Naive thymus-derived CD8-positive, alpha-beta T cell (primary cell): ENCODE data around the gene EPS8L3. TPM values are rescaled to one million over a fixed set of nuclear protein-coding genes. Genes with fewer than 3 reads are reported as not detected.
"Not testable (repeated sequence)": the region's sequence is repeated elsewhere in the genome, so short reads cannot be mapped to it uniquely, and the experiment has no call there.

Experiments used
- ATAC-seq, 2 donors: fragments of 150-1000 bp; cut with Tn5 transposase in 1 of 2; sonication (Bioruptor Pico), chemical (Tn5 transposase) in 1 of 2; 1 replicate in 1 of 2; 2 replicates in 1 of 2; pipeline ENCODE4 v1.10.0; 2021; ENCODE audit warnings: mild to moderate bottlenecking in 2 of 2, moderate library complexity in 2 of 2
- POLR2A ChIA-PET: fragments of 350-600 bp; sonication (Branson Sonifier 250); formaldehyde crosslinking; loops from one replicate; lab custom pipeline; 2021; ENCODE audit warnings: antibody characterized with exemption; lab: Charles Lee
- DNase-seq, 10 donors: peaks; one replicate each; pipeline versions ENCODE4 v3.0.0 to v3.0.0-alpha.2; 2020 to 2022
- H3K27ac Mint-ChIP-seq, 10 donors: one replicate each; pipeline ENCODE4 v1.8.0; 2020 to 2022; ENCODE audit warnings: mild to moderate bottlenecking in 10 of 10, mixed read lengths in 10 of 10, moderate library complexity in 4 of 10, inconsistent platforms in 1 of 10
- H3K27me3 Mint-ChIP-seq, 5 donors: one replicate each; pipeline ENCODE4 v1.8.0; 2021 to 2022; ENCODE audit warnings: mixed read lengths in 5 of 5
- H3K36me3 Mint-ChIP-seq, 3 donors: one replicate each; pipeline ENCODE4 v1.8.0; 2020 to 2022; ENCODE audit warnings: mixed read lengths in 3 of 3, mild to moderate bottlenecking in 2 of 3, inconsistent platforms in 1 of 3
- H3K4me1 Mint-ChIP-seq, 4 donors: one replicate each; pipeline ENCODE4 v1.8.0; 2021 to 2022; ENCODE audit warnings: mixed read lengths in 4 of 4
- H3K4me3 Mint-ChIP-seq, 10 donors: one replicate each; pipeline ENCODE4 v1.8.0; 2020 to 2022; ENCODE audit warnings: mild to moderate bottlenecking in 10 of 10, mixed read lengths in 10 of 10, moderate library complexity in 6 of 10, inconsistent platforms in 1 of 10
- H3K9me3 Mint-ChIP-seq, 9 donors: one replicate each; pipeline ENCODE4 v1.8.0; 2020 to 2022; ENCODE audit warnings: mixed read lengths in 9 of 9, mild to moderate bottlenecking in 3 of 9, inconsistent platforms in 1 of 9, moderate library complexity in 1 of 9
- polyA plus RNA-seq, 3 donors: library from polyadenylated mRNA; unstranded; fragments of 300-500 nt; fragmentation: Illumina TruSeq; gene quantifications; one replicate each; pipeline ENCODE4 v1.2.3, GENCODE V29; 2021
- total RNA-seq, 8 experiments: library from RNA in 2 of 8; stranded (reverse) in 2 of 8; gene quantifications; one replicate each; pipeline ENCODE4 v1.2.3 and lab custom pipeline; 2021 to 2026

EPS8L3 gene
- total and polyA plus RNA-seq, 5 experiments from 2014 or later, result not detected

DNA sequence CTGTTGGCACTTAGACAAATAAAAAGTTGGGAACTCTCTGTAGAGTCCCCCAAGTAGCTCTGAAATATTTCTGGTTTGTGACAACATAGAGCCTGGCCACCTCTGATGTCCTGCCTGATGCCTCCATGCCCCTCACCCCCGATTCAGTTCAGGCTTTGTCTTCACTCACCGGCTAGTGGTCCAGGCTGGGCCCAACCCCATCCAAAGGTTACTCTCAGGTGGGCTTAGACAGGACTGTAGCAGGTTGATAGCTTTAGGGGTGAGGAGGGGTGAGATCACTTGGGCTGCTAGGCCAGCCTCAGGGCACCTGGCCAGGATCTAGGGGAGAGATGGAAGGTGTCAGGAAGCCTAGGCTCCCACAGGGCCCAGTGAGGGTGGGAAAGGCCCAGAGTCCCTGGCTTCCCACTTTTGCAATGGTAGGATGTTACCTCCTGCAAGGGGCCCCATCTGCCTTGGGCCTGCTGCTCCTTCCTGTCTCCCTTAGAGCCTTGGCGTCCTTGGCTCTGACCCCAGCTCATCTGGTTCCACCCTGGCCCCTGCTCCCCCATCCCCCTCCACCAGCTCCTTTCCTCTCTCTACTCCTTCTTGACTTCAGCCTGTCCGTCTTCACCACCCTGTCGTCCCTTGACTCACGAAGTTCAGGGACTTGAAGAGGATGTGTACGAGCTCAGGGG lies 6.7 kb downstream of the EPS8L3 start:
- H3K27ac Mint-ChIP-seq, result no peak overlapping the region
- DNase-seq, result peak in 2 of 10 donors; percentile 5 to 56
- H3K4me1 Mint-ChIP-seq, result no peaks in the 10 kb centered on the region
- H3K4me3 Mint-ChIP-seq, result no peak overlapping the region
- no peaks in the 10 kb centered on the region for H3K36me3 Mint-ChIP-seq
- ATAC-seq, result no peak
- POLR2A ChIA-PET, result no interaction called here
- peaks cover 0 to 8% (median 2%) of the 10 kb centered on the region in 5 donors for H3K27me3 Mint-ChIP-seq
- no peaks in the 10 kb centered on the region for H3K9me3 Mint-ChIP-seq

DNA sequence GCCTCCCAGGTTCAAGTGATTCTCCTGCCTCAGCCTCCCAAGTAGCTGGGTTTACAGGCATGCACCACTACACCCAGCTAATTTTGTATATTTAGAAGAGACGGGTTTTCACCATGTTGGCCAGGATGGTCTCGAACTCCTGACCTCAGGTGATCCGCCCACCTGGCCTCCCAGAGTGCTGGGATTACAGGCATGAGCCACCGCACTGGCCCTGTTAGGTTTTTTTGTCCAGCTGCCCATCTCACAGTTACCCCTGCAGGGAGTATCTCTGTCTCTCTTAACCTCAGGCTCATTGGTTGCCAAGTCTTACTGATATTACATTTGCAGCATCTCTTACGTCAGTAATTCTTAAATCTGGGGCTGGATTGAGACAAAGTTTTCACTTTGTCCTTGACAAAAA lies 7.4 kb downstream of the EPS8L3 start:
- H3K4me3 Mint-ChIP-seq, H3K4me1 Mint-ChIP-seq, H3K9me3 Mint-ChIP-seq, ATAC-seq, DNase-seq, POLR2A ChIA-PET, H3K36me3 Mint-ChIP-seq, H3K27ac Mint-ChIP-seq: not testable (repeated sequence)
- peaks cover 0 to 15% (median 4%) of the 10 kb centered on the region in 5 donors for H3K27me3 Mint-ChIP-seq

DNA sequence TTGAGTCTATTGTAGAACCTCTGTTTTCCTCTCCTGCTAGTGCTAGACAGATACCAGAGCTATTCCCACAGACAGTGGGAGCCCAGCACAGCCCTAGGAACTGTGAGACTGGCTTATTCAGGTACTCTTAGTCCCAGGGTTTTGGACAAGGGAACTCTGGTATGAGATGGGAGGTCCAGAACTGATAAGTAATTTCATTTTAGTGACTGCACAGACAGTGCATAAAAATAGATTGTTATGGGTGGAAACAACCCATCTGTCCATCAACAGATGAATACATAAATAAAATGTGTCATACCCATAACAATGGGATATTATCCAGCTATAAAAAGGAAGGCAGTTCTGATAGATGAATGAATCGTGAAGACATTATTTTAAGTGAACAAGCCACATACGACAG lies 9.0 kb downstream of the EPS8L3 start:
- Mint-ChIP-seq H3K4me1 (no peaks in the 10 kb centered on the region), H3K4me3 (no peak overlapping the region)
- no peak for DNase-seq

DNA sequence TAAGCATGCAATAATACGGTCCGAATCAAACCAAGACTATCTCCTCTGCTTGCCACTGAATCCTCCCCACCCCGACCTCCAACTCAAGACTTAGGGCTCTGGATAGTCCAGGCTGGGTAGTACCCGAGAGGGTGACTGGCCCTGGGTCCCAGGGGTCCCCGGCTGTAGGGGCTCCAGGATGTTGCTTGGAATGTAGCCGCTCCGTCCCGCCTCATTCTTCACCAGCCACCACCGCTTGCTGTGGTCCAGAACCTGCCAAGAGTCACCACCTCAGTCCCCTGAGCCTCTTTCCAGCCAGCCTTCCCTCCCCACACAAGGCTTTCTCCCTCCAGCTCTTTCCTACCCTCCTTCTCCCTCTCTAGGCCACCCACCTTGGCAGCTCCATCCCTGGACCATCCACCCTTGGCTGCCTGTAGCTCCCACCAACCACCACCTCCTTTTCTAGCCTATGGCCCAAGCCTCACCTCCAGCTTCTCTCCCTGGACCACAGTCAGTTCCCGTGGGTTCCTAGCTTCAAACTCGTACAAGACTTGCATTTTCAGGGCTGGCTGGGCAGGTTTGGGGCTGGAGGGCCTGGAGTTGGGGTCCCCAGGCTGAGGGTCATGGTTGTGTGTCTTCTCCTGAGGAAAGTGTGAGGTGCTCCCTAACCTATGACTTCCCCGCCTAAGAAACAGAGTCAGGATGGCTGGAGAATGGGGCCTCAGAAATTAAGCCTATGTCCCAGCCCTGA lies 12.0 kb downstream of the EPS8L3 start:
- H3K27me3 Mint-ChIP-seq, result peaks cover 6 to 38% (median 31%) of the 10 kb centered on the region in 5 donors
- no peak overlapping the region for H3K27ac Mint-ChIP-seq
- H3K9me3 Mint-ChIP-seq, result peaks cover 0 to 4% (median 0%) of the 10 kb centered on the region in 9 donors
- no peak for ATAC-seq
- POLR2A ChIA-PET, result no interaction called here
- H3K4me3 Mint-ChIP-seq, result no peak overlapping the region
- DNase-seq, result peak in 1 of 10 donors; percentile 14
- peaks cover 0 to 5% (median 0%) of the 10 kb centered on the region in 3 donors for H3K36me3 Mint-ChIP-seq
- no peaks in the 10 kb centered on the region for H3K4me1 Mint-ChIP-seq

More for the DNA sequence above, 9.0 kb downstream of the EPS8L3 start:
- Mint-ChIP-seq H3K9me3 (no peaks in the 10 kb centered on the region), H3K27ac (no peak overlapping the region), H3K27me3 (peaks cover 0 to 25% (median 12%) of the 10 kb centered on the region in 5 donors), H3K36me3 (no peaks in the 10 kb centered on the region)
- no peak for ATAC-seq
- POLR2A ChIA-PET, result interaction anchor here (0.9 kb wide), 1 partner anchor 15 kb away, joined by 3 read pairs; no protein-coding TSS in a partner anchor

DNA sequence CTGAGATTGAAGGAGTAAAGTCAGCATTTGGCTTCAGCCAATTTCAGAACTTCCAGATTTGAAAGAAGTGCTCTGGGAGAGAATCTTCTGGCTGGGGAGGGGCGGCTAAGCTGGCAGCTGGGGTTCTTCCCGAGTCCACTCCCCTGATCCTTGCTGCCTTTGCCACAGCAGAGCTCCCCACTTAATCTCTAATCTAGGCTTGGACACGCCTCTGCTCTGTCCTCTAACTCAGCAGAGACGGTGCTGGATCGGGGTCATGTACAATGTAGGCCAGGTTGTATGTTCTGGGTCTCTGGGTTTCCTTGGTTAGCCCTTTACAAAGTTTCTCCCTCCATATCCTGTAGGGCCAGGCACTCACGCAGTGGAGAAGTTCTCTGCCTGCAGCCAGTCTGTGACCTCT lies 12.8 kb downstream of the EPS8L3 start:
- H3K9me3 Mint-ChIP-seq, result peaks cover 0 to 4% (median 0%) of the 10 kb centered on the region in 9 donors
- peaks cover 0 to 5% (median 0%) of the 10 kb centered on the region in 3 donors for H3K36me3 Mint-ChIP-seq
- peaks cover 6 to 38% (median 32%) of the 10 kb centered on the region in 5 donors for H3K27me3 Mint-ChIP-seq
- no peak for ATAC-seq
- H3K27ac Mint-ChIP-seq, result no peak overlapping the region
- H3K4me3 Mint-ChIP-seq, result no peak overlapping the region
- DNase-seq, result no peak
- POLR2A ChIA-PET, result no interaction called here
- H3K4me1 Mint-ChIP-seq, result no peaks in the 10 kb centered on the region

DNA sequence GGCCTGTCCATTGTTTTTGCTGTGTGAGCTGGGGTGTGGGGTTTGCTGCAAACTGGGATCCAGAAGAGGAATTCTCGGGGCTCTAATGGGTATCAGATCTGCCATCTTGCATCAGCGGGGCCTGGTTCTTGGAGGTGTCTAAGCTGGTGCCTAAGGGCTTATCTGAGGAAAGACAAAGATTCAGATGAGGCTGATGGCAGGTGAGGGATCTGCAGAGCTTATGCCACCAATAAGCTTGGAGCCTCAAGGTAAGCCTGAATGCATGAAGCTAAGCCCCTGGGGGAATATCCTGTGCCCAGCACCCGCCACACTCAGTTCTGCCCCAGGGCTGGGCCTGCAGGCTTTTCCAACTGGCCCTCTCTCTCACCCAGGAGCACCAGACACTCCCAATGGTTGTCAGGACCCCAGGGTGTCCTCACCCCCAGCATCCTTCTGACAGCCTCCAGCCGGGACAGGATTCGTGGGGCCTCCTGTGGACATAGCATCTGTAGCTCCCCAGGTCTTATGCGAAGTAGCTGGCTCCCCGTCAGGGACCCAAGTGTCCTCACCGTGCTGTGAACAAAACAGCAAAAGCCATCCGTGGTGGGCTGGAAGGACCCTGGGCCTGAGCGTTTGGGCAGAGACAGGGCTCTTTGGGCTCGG lies 13.4 kb downstream of the EPS8L3 start:
- Mint-ChIP-seq H3K9me3 (peaks cover 0 to 4% (median 0%) of the 10 kb centered on the region in 9 donors), H3K27ac (no peak overlapping the region), H3K36me3 (peaks cover 0 to 5% (median 0%) of the 10 kb centered on the region in 3 donors), H3K27me3 (peaks cover 6 to 38% (median 32%) of the 10 kb centered on the region in 5 donors), H3K4me1 (no peaks in the 10 kb centered on the region), H3K4me3 (no peak overlapping the region)
- DNase-seq, result peak in 1 of 10 donors; percentile 3
- no peak for ATAC-seq
- POLR2A ChIA-PET, result no interaction called here

DNA sequence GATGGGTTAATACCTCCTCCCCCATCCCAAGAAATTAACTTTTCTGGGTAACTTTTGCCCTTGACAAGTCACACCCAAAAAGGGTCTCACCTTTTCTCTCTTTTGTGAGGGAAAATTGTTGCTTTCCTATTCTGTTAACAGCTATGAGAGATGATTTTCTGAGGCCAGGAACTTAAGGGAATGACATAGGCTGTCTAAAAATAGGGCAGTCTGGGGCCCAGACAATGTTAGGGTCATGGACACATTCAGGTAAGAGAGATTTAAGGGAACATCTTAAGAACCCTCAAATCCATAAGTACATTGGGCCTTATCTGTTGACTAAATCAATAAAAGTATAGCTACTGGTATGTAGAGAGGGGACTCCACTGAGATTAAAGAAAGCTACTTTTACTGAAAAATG lies 14.5 kb downstream of the EPS8L3 start:
- Mint-ChIP-seq H3K27me3 (peaks cover 6 to 38% (median 32%) of the 10 kb centered on the region in 5 donors), H3K27ac (no peak overlapping the region), H3K36me3 (peaks cover 0 to 5% (median 0%) of the 10 kb centered on the region in 3 donors), H3K4me3 (no peak overlapping the region), H3K4me1 (no peaks in the 10 kb centered on the region), H3K9me3 (peaks cover 0 to 4% (median 0%) of the 10 kb centered on the region in 9 donors)
- ATAC-seq (no peak), DNase-seq (no peak)
- POLR2A ChIA-PET, result no interaction called here

DNA sequence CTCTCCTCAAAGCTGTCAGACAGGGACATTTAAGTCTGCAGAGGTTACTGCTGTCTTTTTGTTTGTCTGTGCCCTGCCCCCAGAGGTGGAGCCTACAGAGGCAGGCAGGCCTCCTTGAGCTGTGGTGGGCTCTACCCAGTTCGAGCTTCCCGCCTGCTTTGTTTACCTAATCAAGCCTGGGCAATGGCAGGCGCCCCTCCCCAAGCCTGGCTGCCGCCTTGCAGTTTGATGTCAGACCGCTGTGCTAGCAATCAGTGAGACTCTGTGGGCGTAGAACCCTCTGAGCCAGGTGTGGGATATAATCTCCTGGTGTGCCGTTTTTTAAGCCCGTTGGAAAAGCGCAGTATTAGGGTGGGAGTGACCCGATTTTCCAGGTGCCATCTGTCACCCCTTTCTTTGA lies 15.4 kb downstream of the EPS8L3 start:
- POLR2A ChIA-PET, result not testable (repeated sequence)

DNA sequence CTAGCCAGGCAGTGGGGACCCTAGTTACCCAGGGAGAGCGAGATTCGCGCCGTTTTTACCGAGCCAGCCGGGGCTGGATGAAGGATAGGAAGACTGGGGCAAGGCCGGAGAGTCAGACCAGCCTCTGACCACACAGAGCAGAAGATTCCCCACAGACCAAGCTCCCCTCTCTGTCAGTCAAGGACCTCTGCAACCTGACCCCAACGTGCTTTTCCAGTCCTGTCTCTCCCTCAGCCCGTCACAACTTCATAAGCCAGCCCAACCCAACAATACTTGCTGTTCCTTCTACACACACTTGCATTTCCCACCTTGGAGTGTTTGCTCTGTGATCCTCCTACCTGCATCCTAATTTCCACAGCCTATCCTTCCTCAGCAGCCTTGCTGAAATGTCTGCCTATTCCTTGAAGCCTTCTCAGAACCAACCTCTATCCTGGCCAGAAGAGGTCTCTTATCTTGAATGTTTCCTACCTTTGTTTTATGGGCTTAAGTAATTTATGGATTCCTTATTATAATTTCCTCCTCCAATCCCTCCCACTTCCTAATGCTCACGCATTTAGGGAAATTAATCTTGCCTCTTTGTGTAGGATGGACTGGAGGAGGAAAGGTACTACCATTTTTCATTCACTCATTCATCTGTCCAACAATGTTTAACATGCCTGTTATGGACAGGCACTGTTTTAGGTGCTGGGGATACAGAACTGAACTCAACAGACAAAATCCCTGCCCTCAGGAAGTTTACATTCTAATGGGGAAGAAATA lies 22.9 kb downstream of the EPS8L3 start, which contains the start of gene GSTM3:
GSTM3 (minus strand) TSS at position 424 of the 759 bp plus-strand sequence. CDS start 751 bp downstream, outside the sequence.
- POLR2A ChIA-PET, result no interaction called here
- DNase-seq (peak in 1 of 10 donors; percentile 2), ATAC-seq (peak; percentile 9 to 13)
- Mint-ChIP-seq H3K36me3 (peaks cover 0 to 5% (median 0%) of the 10 kb centered on the region in 3 donors), H3K9me3 (no peaks in the 10 kb centered on the region), H3K27ac (peak within 1 kb of the TSS; percentile 10 to 96 (median 90)), H3K4me1 (peaks cover 12 to 19% (median 15%) of the 10 kb centered on the region in 4 donors), H3K27me3 (peaks cover 0 to 24% (median 2%) of the 10 kb centered on the region in 5 donors), H3K4me3 (peak within 1 kb of the TSS; percentile 69 to 94 (median 86))

More for the DNA sequence above, 15.4 kb downstream of the EPS8L3 start:
- H3K27ac Mint-ChIP-seq, H3K4me1 Mint-ChIP-seq, H3K36me3 Mint-ChIP-seq, H3K4me3 Mint-ChIP-seq, H3K9me3 Mint-ChIP-seq, DNase-seq, ATAC-seq: not testable (repeated sequence)
- H3K27me3 Mint-ChIP-seq, result peaks cover 6 to 38% (median 32%) of the 10 kb centered on the region in 5 donors

DNA sequence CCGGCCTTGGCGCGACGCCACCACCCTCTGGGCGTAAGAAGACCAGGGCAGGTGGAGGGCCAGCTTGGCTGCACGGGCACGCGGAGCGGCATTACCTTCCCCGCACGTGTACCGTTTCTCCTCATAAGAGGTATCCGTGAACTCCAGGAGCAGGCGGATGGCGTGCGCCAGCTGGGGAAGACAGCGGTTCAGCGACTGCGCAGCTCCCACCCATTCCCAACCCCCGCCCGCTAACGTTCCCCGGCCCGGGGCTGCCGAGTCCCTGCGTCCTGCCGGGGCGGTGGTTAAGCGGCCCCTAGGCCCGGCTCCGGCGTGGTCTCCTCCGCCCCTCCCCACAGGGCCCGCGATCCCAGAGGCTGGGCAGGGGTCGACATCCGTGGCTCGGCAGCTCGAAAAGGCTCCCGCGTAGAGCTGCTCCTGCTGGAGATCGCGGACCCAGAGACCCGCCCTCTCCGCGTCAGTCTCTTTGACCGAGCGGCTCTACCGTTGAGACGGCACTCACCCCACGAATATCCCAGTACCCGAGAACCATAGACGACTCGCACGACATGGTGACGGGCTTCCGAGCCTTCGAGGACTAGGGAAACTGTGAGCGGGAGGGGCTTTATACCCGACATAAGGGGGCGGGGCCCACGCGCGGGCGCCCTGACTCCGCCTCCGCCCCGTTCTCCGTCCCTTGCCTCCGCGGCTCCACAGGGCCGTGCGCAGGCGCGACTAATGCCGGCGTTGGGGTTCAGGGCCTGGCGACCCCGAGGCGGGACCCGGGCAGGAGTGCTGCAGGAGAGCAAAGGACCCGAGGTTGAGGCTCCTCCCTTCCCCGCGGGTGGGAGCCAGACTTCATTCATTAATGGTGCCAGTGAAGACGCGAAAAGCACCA lies 23.7 kb downstream of the EPS8L3 start:
- POLR2A ChIA-PET, result interaction anchor here (1.0 kb wide), 1 partner anchor 14 kb away, joined by 3 read pairs; no protein-coding TSS in a partner anchor
- Mint-ChIP-seq H3K36me3 (peaks cover 0 to 5% (median 0%) of the 10 kb centered on the region in 3 donors), H3K27ac (peak overlapping the region in 7 of 10 donors; percentile 86 to 96 (median 94)), H3K4me3 (peak overlapping the region; percentile 69 to 94 (median 86)), H3K27me3 (peaks cover 0 to 24% (median 2%) of the 10 kb centered on the region in 5 donors), H3K4me1 (peaks cover 12 to 19% (median 15%) of the 10 kb centered on the region in 4 donors), H3K9me3 (no peaks in the 10 kb centered on the region)
- ATAC-seq (peak; percentile 94), DNase-seq (peak; percentile 70 to 91 (median 82))

DNA sequence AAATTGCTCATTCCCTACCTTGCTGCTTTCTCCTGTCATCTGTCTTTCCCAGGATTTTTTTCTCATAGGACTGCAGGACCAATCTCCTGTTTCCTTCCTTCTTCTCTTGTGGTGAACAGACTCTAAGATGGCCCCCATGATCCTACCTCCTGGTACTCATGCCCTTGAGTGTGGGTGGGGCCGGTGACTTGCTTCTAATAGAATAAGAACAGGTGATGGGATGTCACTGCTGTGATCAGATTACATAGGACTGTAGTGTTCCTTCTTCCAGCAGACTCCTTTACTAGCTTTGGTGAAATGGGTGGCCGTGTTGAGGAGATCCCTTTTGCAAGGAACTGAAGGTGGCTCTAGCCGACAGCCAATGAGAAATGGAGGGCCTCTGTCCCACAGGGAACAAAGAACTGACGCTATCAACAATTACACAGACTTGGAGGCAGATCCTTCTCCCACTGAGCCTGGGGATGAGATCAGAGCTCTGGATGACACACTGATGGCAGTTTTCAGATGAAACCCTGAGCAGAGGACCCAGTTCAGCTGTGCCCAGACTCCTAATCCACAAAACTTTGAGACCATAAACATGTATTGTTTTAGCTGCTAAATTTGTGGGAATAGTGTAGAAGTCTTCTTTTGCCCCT lies 30.4 kb downstream of the EPS8L3 start:
- Mint-ChIP-seq H3K36me3 (peaks cover 0 to 5% (median 0%) of the 10 kb centered on the region in 3 donors), H3K27ac (peak overlapping the region in 1 of 10 donors; percentile 11), H3K4me3 (no peak overlapping the region), H3K4me1 (no peaks in the 10 kb centered on the region), H3K27me3 (peaks cover 0 to 14% (median under 1%) of the 10 kb centered on the region in 5 donors), H3K9me3 (no peaks in the 10 kb centered on the region)
- POLR2A ChIA-PET, result interaction anchor here (0.5 kb wide), 1 partner anchor 1165 kb away, joined by 4 read pairs; no protein-coding TSS in a partner anchor
- ATAC-seq (no peak), DNase-seq (no peak)
